HUES64 (cell line): ENCODE data around the gene OR4K17. TPM values are rescaled to one million over a fixed set of nuclear protein-coding genes. Genes with fewer than 3 reads are reported as not detected.
"Not testable (repeated sequence)": the region's sequence is repeated elsewhere in the genome, so short reads cannot be mapped to it uniquely, and the experiment has no call there.

Experiments used
- H3K27ac ChIP-seq: 2 replicates; pipeline ENCODE4 v1.7.0; 2013; ENCODE audit warnings: low read depth, low read length, inconsistent platforms
- H3K27me3 ChIP-seq: 2 replicates; pipeline ENCODE4 v1.6.1; 2013; ENCODE audit warnings: mild to moderate bottlenecking, low read length; ENCODE audit not compliant: insufficient read depth
- H3K36me3 ChIP-seq: 2 replicates; pipeline ENCODE4 v1.6.1; 2013; ENCODE audit warnings: mild to moderate bottlenecking, low read length; ENCODE audit not compliant: insufficient read depth
- H3K4me1 ChIP-seq: 2 replicates; pipeline ENCODE4 v1.6.1; 2013; ENCODE audit warnings: mild to moderate bottlenecking, low read length, moderate library complexity; ENCODE audit not compliant: insufficient read depth
- H3K4me3 ChIP-seq: 2 replicates; pipeline ENCODE4 v1.5.1; 2013; ENCODE audit warnings: mild to moderate bottlenecking, low read length, moderate library complexity
- H3K9ac ChIP-seq: 2 replicates; pipeline ENCODE4 v1.6.1; 2013; ENCODE audit warnings: mild to moderate bottlenecking, low read depth, low read length
- H3K9me3 ChIP-seq: 2 replicates; pipeline ENCODE4 v1.6.1; 2013; ENCODE audit warnings: low read depth, low read length; ENCODE audit not compliant: insufficient read depth
- WGBS: fragments of 150-250, 120-280 bp; methylation state at CpG from one replicate; pipeline ENCODE4 v1.1.7; 2013; ENCODE audit warnings: missing lambda C conversion rate; 5-methylcytosine and 5-hydroxymethylcytosine counted together
- polyA plus RNA-seq, 2 experiments: library from polyadenylated mRNA; stranded (reverse); fragments of 50-300 nt; gene quantifications; one replicate each; pipeline ENCODE4 v1.2.3, GENCODE V29; 2013

OR4K17 gene, protein sequence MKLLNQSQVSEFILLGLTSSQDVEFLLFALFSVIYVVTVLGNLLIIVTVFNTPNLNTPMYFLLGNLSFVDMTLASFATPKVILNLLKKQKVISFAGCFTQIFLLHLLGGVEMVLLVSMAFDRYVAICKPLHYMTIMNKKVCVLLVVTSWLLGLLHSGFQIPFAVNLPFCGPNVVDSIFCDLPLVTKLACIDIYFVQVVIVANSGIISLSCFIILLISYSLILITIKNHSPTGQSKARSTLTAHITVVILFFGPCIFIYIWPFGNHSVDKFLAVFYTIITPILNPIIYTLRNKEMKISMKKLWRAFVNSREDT
- not detected for polyA plus RNA-seq (2013, experiment 1 of 2)
- polyA plus RNA-seq (2013, experiment 2 of 2) = not detected

DNA sequence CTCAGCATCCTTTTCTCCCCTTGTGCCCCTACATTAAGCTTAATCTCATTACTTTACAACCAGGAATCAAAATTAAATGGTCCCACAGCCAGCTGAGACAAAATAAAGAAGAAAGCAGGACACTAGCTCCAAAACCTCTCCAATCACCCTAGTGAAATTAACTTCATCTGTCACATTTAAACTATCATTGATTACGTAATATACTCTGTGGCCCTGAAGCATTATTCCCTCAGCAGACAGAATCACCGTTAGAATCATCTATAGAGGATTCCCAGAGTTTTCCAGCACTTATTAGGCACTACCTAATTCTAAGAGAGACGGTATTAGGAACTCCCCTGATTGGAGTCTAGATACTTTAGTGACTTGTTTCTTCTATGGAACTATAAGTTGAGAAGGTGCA, at the start of gene OR4K17:
TSS of gene OR4K17 (plus strand) at position 302 of the 400 bp plus-strand sequence. CDS start 6,761 bp downstream, outside the sequence.
- no peak within 1 kb of the TSS for H3K4me3 ChIP-seq
- H3K36me3 ChIP-seq = no peaks in the 10 kb centered on the region
- H3K27me3 ChIP-seq = no peaks in the 10 kb centered on the region
- no peak within 1 kb of the TSS for H3K9ac ChIP-seq
- no peak within 1 kb of the TSS for H3K27ac ChIP-seq
- peaks cover 56% of the 10 kb centered on the region for H3K9me3 ChIP-seq
- H3K4me1 ChIP-seq = no peaks in the 10 kb centered on the region
- WGBS = 55% methylated on average over 3 of the region's 3 CpGs

GRCh38 chr14:20092050-20092449, 18.5 kb upstream of the OR4K17 start:
- Histone ChIP-seq H3K4me1 (no peaks in the 10 kb centered on the region), H3K27ac (no peak overlapping the region), H3K27me3 (no peaks in the 10 kb centered on the region), H3K4me3 (no peak overlapping the region), H3K9me3 (peaks cover 92% of the 10 kb centered on the region), H3K36me3 (no peaks in the 10 kb centered on the region), H3K9ac (no peak overlapping the region)
- 76% methylated on average over 3 of the region's 4 CpGs for WGBS

DNA sequence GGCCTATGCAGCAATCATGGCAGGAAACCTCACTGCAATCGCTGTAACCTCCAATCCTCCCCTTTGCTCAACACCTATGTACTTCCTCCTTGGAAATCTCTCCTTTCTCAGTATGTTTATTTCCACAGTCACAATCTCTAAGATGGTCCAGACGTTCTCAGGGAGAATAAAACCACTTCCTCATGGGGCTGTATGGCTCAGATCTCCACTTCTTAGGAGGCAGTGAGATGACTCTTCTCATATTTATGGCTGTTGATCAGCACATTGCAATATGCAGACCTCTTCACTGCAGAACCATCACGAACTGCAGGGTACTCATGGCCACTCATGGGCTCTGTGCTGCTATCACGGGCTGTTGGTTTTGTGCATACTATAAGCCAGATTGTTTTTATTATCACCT, 17.1 kb upstream of the OR4K17 start:
- no peaks in the 10 kb centered on the region for H3K4me1 ChIP-seq
- no peaks in the 10 kb centered on the region for H3K27me3 ChIP-seq
- no peak overlapping the region for H3K9ac ChIP-seq
- H3K27ac ChIP-seq = no peak overlapping the region
- H3K9me3 ChIP-seq = peaks cover 99% of the 10 kb centered on the region
- no peak overlapping the region for H3K4me3 ChIP-seq
- no peaks in the 10 kb centered on the region for H3K36me3 ChIP-seq
- WGBS = 44% methylated on average over 4 of the region's 4 CpGs

DNA sequence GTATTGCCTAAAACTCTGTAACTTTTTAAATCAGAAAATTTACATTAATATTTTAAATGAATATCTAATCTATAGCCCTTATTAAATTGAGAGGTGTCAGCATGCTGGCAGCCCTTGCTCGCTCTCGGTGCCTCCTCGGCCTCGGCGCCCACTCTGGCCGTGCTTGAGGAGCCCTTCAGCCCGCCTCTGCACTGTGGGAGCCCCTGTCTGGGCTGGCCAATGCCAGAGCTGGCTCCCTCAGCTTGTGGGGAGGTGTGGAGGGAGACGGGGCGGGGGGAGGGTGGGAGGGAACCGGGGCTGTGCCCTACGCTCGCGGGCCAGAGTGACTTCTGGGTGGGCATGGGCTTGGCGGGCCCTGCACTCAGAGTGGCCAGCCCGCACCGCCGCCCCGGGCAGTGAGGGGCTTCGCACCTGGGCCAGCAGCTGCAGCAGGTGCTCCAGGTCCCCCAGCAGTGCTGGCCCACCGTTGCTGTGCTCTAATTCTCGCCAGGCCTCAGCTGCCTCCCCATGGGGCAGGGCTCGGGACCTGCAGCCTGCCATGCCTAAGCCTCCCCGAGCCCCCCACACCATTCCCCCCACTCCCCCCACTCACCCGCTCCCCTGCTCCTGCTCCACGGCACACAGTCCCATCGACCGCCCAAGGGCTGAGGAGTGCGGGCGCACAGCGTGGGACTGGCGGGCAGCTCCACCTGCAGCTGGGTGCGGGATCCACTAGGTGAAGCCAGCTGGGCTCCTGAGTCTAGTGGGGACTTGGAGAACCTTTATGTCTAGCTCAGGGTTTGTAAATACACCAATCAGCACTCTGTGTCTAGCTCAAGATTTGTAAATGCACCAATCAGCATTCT, 11.4 kb upstream of the OR4K17 start:
- not testable (repeated sequence) for H3K9ac ChIP-seq, H3K36me3 ChIP-seq, H3K4me3 ChIP-seq, H3K27me3 ChIP-seq, H3K27ac ChIP-seq, H3K4me1 ChIP-seq
- 88% methylated on average over 28 of the region's 32 CpGs for WGBS
- peaks cover 86% of the 10 kb centered on the region for H3K9me3 ChIP-seq

DNA sequence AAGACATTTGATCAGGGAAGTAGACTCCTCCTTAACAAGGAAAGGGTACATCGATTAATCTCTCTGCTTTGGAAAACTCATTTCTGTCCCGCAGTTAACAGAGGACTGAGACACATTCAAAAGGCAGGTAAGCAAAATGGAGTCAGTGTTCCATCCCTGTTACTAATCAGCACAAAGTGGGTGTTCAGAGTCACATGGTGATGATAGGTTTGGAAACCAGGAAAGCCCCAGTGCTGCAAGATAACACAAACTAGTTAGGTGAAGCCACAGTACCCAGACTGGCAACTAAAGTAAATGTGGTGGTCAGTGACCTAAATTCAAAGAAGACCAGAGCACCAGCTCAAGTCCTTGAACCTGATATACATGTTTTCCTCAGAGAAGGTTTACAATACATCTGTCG, 1.8 kb downstream of the OR4K17 start:
- peaks cover 75% of the 10 kb centered on the region for H3K9me3 ChIP-seq
- 90% methylated on average over 3 of the region's 3 CpGs for WGBS

DNA sequence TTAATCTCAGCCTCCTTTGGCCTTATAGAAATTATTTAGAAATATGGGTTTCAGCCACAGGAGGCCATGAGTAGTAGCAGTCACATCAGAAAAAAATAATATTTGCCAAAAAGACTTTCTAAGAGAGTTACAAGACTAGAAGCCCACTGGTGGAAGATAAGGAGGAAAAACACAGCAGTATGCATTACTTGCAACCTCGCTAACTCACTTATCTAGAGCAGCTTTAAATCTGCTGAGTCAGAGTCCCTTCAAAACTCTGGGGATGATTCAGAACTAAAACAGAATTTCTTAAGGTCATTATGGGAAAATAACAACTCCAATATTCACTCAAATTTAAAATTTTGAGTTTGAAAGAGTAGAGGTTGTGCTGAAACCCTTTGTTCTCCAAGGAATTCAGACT, 6.2 kb downstream of the OR4K17 start:
- Histone ChIP-seq H3K36me3 (no peaks in the 10 kb centered on the region), H3K9ac (no peak overlapping the region), H3K4me3 (no peak overlapping the region), H3K4me1 (no peaks in the 10 kb centered on the region), H3K27ac (no peak overlapping the region), H3K27me3 (no peaks in the 10 kb centered on the region), H3K9me3 (peaks cover 97% of the 10 kb centered on the region)
- 50% methylated on average over 1 of the region's 1 CpG for WGBS

More for the DNA sequence above, 1.8 kb downstream of the OR4K17 start:
- H3K36me3 ChIP-seq = no peaks in the 10 kb centered on the region
- H3K9ac ChIP-seq = no peak overlapping the region
- no peaks in the 10 kb centered on the region for H3K4me1 ChIP-seq
- H3K27ac ChIP-seq = no peak overlapping the region
- H3K27me3 ChIP-seq = no peaks in the 10 kb centered on the region
- H3K4me3 ChIP-seq = no peak overlapping the region

DNA sequence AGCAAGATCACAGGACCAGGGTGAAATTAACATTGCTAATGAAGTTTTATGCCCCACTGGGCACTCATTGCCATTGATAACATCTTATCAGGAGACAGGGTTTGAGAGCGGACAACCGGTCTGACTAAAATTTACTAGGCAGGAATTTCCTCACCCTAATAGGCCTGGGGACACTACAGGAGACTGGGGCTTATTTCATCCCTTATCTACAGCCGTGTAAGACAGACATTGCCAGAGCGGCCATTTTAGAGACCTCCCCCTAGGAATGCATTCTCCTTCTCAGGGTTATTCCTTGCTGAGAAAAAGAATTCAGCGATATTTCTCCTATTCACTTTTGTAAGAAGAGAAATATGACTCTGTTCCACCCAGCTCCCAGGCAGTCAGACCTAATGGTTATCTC, 8.3 kb downstream of the OR4K17 start:
- no peak overlapping the region for H3K4me3 ChIP-seq
- peaks cover 98% of the 10 kb centered on the region for H3K9me3 ChIP-seq
- no peaks in the 10 kb centered on the region for H3K27me3 ChIP-seq
- no peak overlapping the region for H3K27ac ChIP-seq
- H3K36me3 ChIP-seq = no peaks in the 10 kb centered on the region
- no peaks in the 10 kb centered on the region for H3K4me1 ChIP-seq
- WGBS = 82% methylated on average over 5 of the region's 5 CpGs
- H3K9ac ChIP-seq = no peak overlapping the region

GRCh38 chr14:20138520-20138919, 28.0 kb downstream of the OR4K17 start, which contains the start of gene OR4N5:
OR4N5 (plus strand) TSS chr14:20138820; CDS start chr14:20143736, 4,916 bp downstream.
- Histone ChIP-seq H3K9ac (no peak within 1 kb of the TSS), H3K36me3 (no peaks in the 10 kb centered on the region), H3K27me3 (no peaks in the 10 kb centered on the region), H3K27ac (no peak within 1 kb of the TSS), H3K9me3 (peaks cover 96% of the 10 kb centered on the region), H3K4me1 (no peaks in the 10 kb centered on the region), H3K4me3 (no peak within 1 kb of the TSS)
- no CpG with 5 or more reads among the region's 2 CpGs for WGBS

DNA sequence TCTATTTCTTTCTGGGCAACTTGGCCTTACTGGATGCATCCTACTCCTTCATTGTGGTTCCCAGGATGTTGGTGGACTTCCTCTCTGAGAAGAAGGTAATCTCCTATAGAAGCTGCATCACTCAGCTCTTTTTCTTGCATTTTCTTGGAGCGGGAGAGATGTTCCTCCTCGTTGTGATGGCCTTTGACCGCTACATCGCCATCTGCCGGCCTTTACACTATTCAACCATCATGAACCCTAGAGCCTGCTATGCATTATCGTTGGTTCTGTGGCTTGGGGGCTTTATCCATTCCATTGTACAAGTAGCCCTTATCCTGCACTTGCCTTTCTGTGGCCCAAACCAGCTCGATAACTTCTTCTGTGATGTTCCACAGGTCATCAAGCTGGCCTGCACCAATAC, 33.4 kb downstream of the OR4K17 start:
- Histone ChIP-seq H3K4me3 (no peak overlapping the region), H3K27me3 (no peaks in the 10 kb centered on the region), H3K36me3 (no peaks in the 10 kb centered on the region), H3K9ac (no peak overlapping the region), H3K4me1 (no peaks in the 10 kb centered on the region), H3K9me3 (peaks cover 94% of the 10 kb centered on the region), H3K27ac (no peak overlapping the region)
- 66% methylated on average over 7 of the region's 7 CpGs for WGBS

DNA sequence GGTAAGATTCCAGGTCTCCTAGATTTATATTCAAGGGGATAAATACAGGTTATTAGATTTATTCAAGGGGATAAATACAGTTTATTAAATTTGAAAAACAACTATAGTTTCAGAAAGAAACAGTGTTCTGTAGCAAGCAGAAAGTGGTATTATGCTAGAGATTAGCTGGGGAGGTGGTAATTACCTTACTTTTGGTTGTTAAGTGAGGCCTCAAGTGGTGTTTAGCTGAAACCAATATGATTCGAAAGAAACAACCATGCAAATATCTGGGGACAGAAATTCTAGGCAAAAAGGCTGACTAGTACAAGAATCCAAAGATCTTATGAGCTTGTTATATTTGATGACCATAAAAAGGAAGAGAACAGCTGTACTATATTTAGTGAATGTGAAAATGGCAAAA, 34.3 kb downstream of the OR4K17 start:
- Histone ChIP-seq H3K27me3 (no peaks in the 10 kb centered on the region), H3K9ac (no peak overlapping the region), H3K27ac (no peak overlapping the region), H3K36me3 (no peaks in the 10 kb centered on the region), H3K9me3 (peaks cover 94% of the 10 kb centered on the region), H3K4me3 (no peak overlapping the region), H3K4me1 (no peaks in the 10 kb centered on the region)
- 77% methylated on average over 1 of the region's 1 CpG for WGBS

GRCh38 chr14:20164462-20164861, 53.9 kb downstream of the OR4K17 start:
- Histone ChIP-seq H3K4me3 (no peak overlapping the region), H3K9me3 (peaks cover 97% of the 10 kb centered on the region), H3K27ac (no peak overlapping the region), H3K27me3 (no peaks in the 10 kb centered on the region), H3K36me3 (no peaks in the 10 kb centered on the region), H3K4me1 (no peaks in the 10 kb centered on the region), H3K9ac (no peak overlapping the region)
